Measurements from ENCODE around the gene STXBP6.

STXBP6 gene

GRCh38 chr14:25007832-25008231 is 42.1 kb downstream of the STXBP6 start:
- TF ChIP-seq ESRRG (CRISPR knock-in tag; IDR thresholded peaks at IDR 0.05) (no peak), BACH2 (CRISPR knock-in tag; IDR thresholded peaks at IDR 0.05; ENCODE audit: borderline replicate concordance) (no peak), ZNF565 (CRISPR knock-in tag; conservative IDR thresholded peaks at IDR 0.05; ENCODE audit: low read depth) (no peak), CSDC2 (CRISPR knock-in tag; IDR thresholded peaks at IDR 0.05) (no peak), ZC3H10 (CRISPR knock-in tag; IDR thresholded peaks at IDR 0.05) (no peak), ZFP3 (CRISPR knock-in tag; IDR thresholded peaks at IDR 0.05) (no peak), ZNF8 (CRISPR knock-in tag; IDR thresholded peaks at IDR 0.05) (no peak), GLIS3 (CRISPR knock-in tag; IDR thresholded peaks at IDR 0.05) (no peak), TSHZ2 (CRISPR knock-in tag; IDR thresholded peaks at IDR 0.05) (no peak), TOX (CRISPR knock-in tag; IDR thresholded peaks at IDR 0.05; ENCODE audit: borderline replicate concordance) (no peak), ZNF70 (CRISPR knock-in tag; IDR thresholded peaks at IDR 0.05) (no peak), ZFP30 (CRISPR knock-in tag; IDR thresholded peaks at IDR 0.05) (no peak), PPARA (CRISPR knock-in tag; IDR thresholded peaks at IDR 0.05; ENCODE audit: borderline replicate concordance) (no peak), SNAI2 (CRISPR knock-in tag; IDR thresholded peaks at IDR 0.05) (no peak), TCF4 (CRISPR knock-in tag; IDR thresholded peaks at IDR 0.05; ENCODE audit: borderline replicate concordance) (no peak), ARNTL (CRISPR knock-in tag; IDR thresholded peaks at IDR 0.05; ENCODE audit: borderline replicate concordance, low read depth) (no peak)
- TF ChIP-seq, protein P1, sequence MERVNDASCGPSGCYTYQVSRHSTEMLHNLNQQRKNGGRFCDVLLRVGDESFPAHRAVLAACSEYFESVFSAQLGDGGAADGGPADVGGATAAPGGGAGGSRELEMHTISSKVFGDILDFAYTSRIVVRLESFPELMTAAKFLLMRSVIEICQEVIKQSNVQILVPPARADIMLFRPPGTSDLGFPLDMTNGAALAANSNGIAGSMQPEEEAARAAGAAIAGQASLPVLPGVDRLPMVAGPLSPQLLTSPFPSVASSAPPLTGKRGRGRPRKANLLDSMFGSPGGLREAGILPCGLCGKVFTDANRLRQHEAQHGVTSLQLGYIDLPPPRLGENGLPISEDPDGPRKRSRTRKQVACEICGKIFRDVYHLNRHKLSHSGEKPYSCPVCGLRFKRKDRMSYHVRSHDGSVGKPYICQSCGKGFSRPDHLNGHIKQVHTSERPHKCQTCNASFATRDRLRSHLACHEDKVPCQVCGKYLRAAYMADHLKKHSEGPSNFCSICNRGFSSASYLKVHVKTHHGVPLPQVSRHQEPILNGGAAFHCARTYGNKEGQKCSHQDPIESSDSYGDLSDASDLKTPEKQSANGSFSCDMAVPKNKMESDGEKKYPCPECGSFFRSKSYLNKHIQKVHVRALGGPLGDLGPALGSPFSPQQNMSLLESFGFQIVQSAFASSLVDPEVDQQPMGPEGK (CRISPR knock-in tag; IDR thresholded peaks at IDR 0.05; ENCODE audit: borderline replicate concordance): no peak
- TF ChIP-seq, protein P2, sequence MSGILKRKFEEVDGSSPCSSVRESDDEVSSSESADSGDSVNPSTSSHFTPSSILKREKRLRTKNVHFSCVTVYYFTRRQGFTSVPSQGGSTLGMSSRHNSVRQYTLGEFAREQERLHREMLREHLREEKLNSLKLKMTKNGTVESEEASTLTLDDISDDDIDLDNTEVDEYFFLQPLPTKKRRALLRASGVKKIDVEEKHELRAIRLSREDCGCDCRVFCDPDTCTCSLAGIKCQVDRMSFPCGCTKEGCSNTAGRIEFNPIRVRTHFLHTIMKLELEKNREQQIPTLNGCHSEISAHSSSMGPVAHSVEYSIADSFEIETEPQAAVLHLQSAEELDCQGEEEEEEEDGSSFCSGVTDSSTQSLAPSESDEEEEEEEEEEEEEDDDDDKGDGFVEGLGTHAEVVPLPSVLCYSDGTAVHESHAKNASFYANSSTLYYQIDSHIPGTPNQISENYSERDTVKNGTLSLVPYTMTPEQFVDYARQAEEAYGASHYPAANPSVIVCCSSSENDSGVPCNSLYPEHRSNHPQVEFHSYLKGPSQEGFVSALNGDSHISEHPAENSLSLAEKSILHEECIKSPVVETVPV (CRISPR knock-in tag; IDR thresholded peaks at IDR 0.05): no peak
- TF ChIP-seq, protein P3, sequence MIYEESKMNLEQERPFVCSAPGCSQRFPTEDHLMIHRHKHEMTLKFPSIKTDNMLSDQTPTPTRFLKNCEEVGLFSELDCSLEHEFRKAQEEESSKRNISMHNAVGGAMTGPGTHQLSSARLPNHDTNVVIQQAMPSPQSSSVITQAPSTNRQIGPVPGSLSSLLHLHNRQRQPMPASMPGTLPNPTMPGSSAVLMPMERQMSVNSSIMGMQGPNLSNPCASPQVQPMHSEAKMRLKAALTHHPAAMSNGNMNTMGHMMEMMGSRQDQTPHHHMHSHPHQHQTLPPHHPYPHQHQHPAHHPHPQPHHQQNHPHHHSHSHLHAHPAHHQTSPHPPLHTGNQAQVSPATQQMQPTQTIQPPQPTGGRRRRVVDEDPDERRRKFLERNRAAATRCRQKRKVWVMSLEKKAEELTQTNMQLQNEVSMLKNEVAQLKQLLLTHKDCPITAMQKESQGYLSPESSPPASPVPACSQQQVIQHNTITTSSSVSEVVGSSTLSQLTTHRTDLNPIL (CRISPR knock-in tag; IDR thresholded peaks at IDR 0.05; ENCODE audit: low read depth): no peak
- ATAC-seq: no peak

DNA sequence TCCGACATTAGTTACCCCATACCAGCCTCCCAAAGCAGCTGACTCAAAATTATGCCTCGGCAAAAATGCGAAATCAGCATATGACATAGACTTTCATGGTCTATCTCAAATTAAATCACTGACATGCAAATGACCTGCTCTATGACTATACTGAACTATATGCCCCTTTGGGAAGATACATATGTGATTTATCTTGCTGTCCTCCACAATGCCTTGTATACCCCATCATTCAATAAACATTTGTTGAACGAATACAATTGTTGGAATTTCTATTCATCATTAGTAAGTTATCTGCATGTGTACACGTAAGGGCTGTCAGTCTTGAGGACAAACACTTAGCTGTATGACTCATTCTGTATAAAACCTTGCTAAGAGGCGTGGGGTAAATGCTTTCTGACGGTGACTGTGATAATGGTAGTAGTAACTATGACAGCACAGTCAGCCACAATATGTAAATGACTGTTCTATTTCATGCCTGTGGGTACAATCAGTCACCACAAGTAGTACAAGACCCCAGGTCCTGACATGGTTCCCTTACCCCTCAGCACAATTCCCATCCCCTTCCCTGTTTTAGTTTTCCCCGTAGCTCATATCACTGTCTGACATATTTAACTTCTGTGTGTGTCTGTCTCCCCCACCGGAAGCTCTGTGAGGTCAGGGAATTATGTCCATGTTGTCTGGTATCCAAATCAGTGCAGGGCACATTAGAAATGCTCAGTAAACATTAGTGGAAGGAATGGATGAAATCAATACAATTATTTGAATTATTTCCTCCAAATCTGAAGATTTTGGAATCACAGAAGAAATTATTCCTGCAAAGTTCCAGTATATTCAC is 42.8 kb downstream of the STXBP6 start:
- TF ChIP-seq ZC3H10 (CRISPR knock-in tag; IDR thresholded peaks at IDR 0.05): no peak
- TF ChIP-seq, protein P2 (CRISPR knock-in tag; IDR thresholded peaks at IDR 0.05): no peak
- TF ChIP-seq PPARA (CRISPR knock-in tag; IDR thresholded peaks at IDR 0.05; ENCODE audit: borderline replicate concordance): no peak
- no peak for TF ChIP-seq TOX (CRISPR knock-in tag; IDR thresholded peaks at IDR 0.05; ENCODE audit: borderline replicate concordance)
- no peak for TF ChIP-seq TCF4 (CRISPR knock-in tag; IDR thresholded peaks at IDR 0.05; ENCODE audit: borderline replicate concordance)
- ATAC-seq: no peak; the same call in 2 of the 3 replicates

GRCh38 chr14:25006031-25006430 is 43.9 kb downstream of the STXBP6 start:
- TF ChIP-seq ARNTL (CRISPR knock-in tag; IDR thresholded peaks at IDR 0.05; ENCODE audit: borderline replicate concordance, low read depth): no peak
- no peak for TF ChIP-seq TCF4 (CRISPR knock-in tag; IDR thresholded peaks at IDR 0.05; ENCODE audit: borderline replicate concordance)
- TF ChIP-seq, protein P2 (CRISPR knock-in tag; IDR thresholded peaks at IDR 0.05): no peak
- TF ChIP-seq ZC3H10 (CRISPR knock-in tag; IDR thresholded peaks at IDR 0.05): no peak
- no peak for TF ChIP-seq ZNF8 (CRISPR knock-in tag; IDR thresholded peaks at IDR 0.05)
- no peak for ATAC-seq
